Body of pancreas (tissue), 4 donors: ENCODE measurements around the gene APC2.

Source experiments
- CTCF ChIP-seq, 7 experiments: fragments of 450-650 bp in 4 of 7; fragments of 200-600 bp in 3 of 7; sonication (generic) in 3 of 7; IDR thresholded peaks; one replicate each; pipeline ENCODE4 v1.5.1; 2016 to 2019; ENCODE audit warnings: antibody characterized with exemption in 7 of 7
- POLR2A ChIP-seq, 3 donors: fragments of 450-650 bp; IDR thresholded peaks; one replicate each; pipeline ENCODE4 v1.6.1; 2016; ENCODE audit warnings: antibody characterized with exemption in 3 of 3, mild to moderate bottlenecking in 2 of 3

GRCh38 chr19:1423436-1424191 lies 26.3 kb upstream of the APC2 start:
- TF ChIP-seq CTCF (IDR thresholded peaks at IDR 0.05) (no peak), POLR2A (IDR thresholded peaks at IDR 0.05) (no peak)
